Kidney (tissue), 14 donors: ENCODE measurements around the gene IGF1. TPM values are rescaled to one million over a fixed set of nuclear protein-coding genes. Genes with fewer than 3 reads are reported as not detected.

Experiments
- DNase-seq, 5 donors: peaks; one replicate each; pipeline ENCODE4 v3.0.0-alpha.2; 2013 to 2020
- FAIRE-seq: peaks from 2 replicates; lab custom pipeline; 2012; peaks lifted over from hg19 to GRCh38; lab: Jason Lieb, UNC
- H3K27ac ChIP-seq, 2 donors: one replicate each; pipeline ENCODE4 v1.7.0; 2013; ENCODE audit warnings: low read depth in 2 of 2, low read length in 2 of 2, inconsistent platforms in 1 of 2
- H3K27me3 ChIP-seq: one replicate; pipeline ENCODE4 v1.7.1; 2013; ENCODE audit warnings: low read length, inconsistent platforms; ENCODE audit not compliant: control insufficient read depth, insufficient read depth
- H3K36me3 ChIP-seq, 3 donors: one replicate each; pipeline versions ENCODE4 v1.7.0 to v1.7.1; 2013; ENCODE audit warnings: low read length in 3 of 3, control low read depth in 1 of 3, inconsistent platforms in 1 of 3; ENCODE audit not compliant: insufficient read depth in 3 of 3, control insufficient read depth in 2 of 3
- H3K4me1 ChIP-seq, 3 donors: one replicate each; pipeline versions ENCODE4 v1.7.0 to v1.7.1; 2013; ENCODE audit warnings: low read length in 3 of 3, inconsistent platforms in 1 of 3, low read depth in 1 of 3; ENCODE audit not compliant: control insufficient read depth in 2 of 3, insufficient read depth in 2 of 3
- H3K4me3 ChIP-seq, 3 donors: one replicate each; pipeline versions ENCODE4 v1.7.0 to v1.8.1; 2013; ENCODE audit warnings: low read length in 3 of 3, control low read depth in 1 of 3, inconsistent platforms in 1 of 3
- H3K9ac ChIP-seq, 3 donors: one replicate each; pipeline versions ENCODE4 v1.7.0 to v1.7.1; 2013; ENCODE audit warnings: low read length in 3 of 3, control low read depth in 1 of 3, inconsistent platforms in 1 of 3
- H3K9me3 ChIP-seq, 3 donors: one replicate each; pipeline versions ENCODE4 v1.7.0 to v1.7.1; 2013; ENCODE audit warnings: low read length in 3 of 3, control low read depth in 1 of 3, inconsistent platforms in 1 of 3; ENCODE audit not compliant: control insufficient read depth in 2 of 3, insufficient read depth in 1 of 3
- CTCF ChIP-seq: IDR thresholded peaks from 3 replicates; pipeline ENCODE4 v1.5.1; 2012; ENCODE audit warnings: mild to moderate bottlenecking, moderate library complexity, borderline replicate concordance; ENCODE audit not compliant: insufficient read depth; ENCODE audit errors: extremely low read depth
- intact Hi-C: fragments of 100-400 bp; cut with DNase I; formaldehyde crosslinking; loops from one replicate; pipeline ENCODE4 v1.11.1; 2022
- polyA plus RNA-seq: library from polyadenylated mRNA; stranded (reverse); fragments of 350-450 nt; fragmentation: Illumina TruSeq; extraction: RNeasy Lipid Tissue Mini Kit (QIAGEN cat#74804); gene quantifications from one replicate; pipeline ENCODE4 v1.2.3, GENCODE V29; 2014; ENCODE audit warnings: low read depth, low replicate concordance; ENCODE audit not compliant: insufficient read depth
- total RNA-seq: library from RNA; stranded (reverse); fragmentation: NEBNext Ultra II Directional; extraction: Animal tissue kit (Norgen Biotek cat#: 25700); gene quantifications from one replicate; pipeline ENCODE4 v1.2.1, GENCODE V29; 2021
- donor health status: control.
- donor health status: control.
- donor health status: control.
- donor health status: control.
- donor health status: control.
- donor health status: DM: yes; HTN: yes; CAD: no.
- donor health status: Normal renal cell carcinoma (clear cell type).

The IGF1 gene
- total and polyA plus RNA-seq, 2 donors from 2014 or later: 0.71 to 7.2 TPM

- intact Hi-C loops: no loop called here
- DNase-seq: peak; percentile 60 to 85 (median 84)
- H3K27ac ChIP-seq: no peak overlapping the region
- no peak overlapping the region for H3K9ac ChIP-seq
- H3K4me1 ChIP-seq: peaks cover 0 to 4% (median 4%) of the 10 kb centered on the region in 3 donors
- TF ChIP-seq CTCF: no peak
- no peaks in the 10 kb centered on the region for H3K36me3 ChIP-seq
- no peak overlapping the region for H3K4me3 ChIP-seq
- H3K27me3 ChIP-seq: no peaks in the 10 kb centered on the region
- no peaks in the 10 kb centered on the region for H3K9me3 ChIP-seq
- FAIRE-seq: no peak
Observed at GRCh38 chr12:102427543-102427941, 52.8 kb downstream of the IGF1 start.

- FAIRE-seq: no peak
- intact Hi-C loops: no loop called here
- peak in 3 of 5 donors; percentile 13 to 42 (median 37) for DNase-seq
- Histone ChIP-seq H3K27ac (no peak overlapping the region), H3K9ac (no peak overlapping the region), H3K4me3 (no peak overlapping the region), H3K4me1 (peaks cover 0 to 4% (median 4%) of the 10 kb centered on the region in 3 donors), H3K36me3 (no peaks in the 10 kb centered on the region), H3K9me3 (no peaks in the 10 kb centered on the region), H3K27me3 (no peaks in the 10 kb centered on the region)
- no peak for TF ChIP-seq CTCF
Observed at GRCh38 chr12:102426599-102427542, 53.5 kb downstream of the IGF1 start.

- Histone ChIP-seq H3K27me3 (no peaks in the 10 kb centered on the region), H3K4me1 (peaks cover 0 to 4% (median 4%) of the 10 kb centered on the region in 3 donors), H3K9ac (no peak overlapping the region), H3K4me3 (no peak overlapping the region), H3K36me3 (no peaks in the 10 kb centered on the region), H3K27ac (no peak overlapping the region), H3K9me3 (no peaks in the 10 kb centered on the region)
- peak in 1 of 5 donors; percentile 14 for DNase-seq
- intact Hi-C loops: no loop called here
- FAIRE-seq: no peak
- TF ChIP-seq CTCF: no peak
Observed at GRCh38 chr12:102425109-102426039, 55.0 kb downstream of the IGF1 start.
